CD14-positive monocyte (primary cell): ENCODE measurements around the gene HSPA12B. TPM values are rescaled to one million over a fixed set of nuclear protein-coding genes. Genes with fewer than 3 reads are reported as not detected.

Experiments used
- DNase-seq, 3 donors: peaks; one replicate each; pipeline ENCODE4 v3.0.0-alpha.2; 2011 to 2022
- H2AFZ ChIP-seq: 2 replicates; pipeline ENCODE4 v1.6.0; 2012; ENCODE audit warnings: mild to moderate bottlenecking, low read depth, low read length, inconsistent platforms; ENCODE audit not compliant: insufficient read depth, poor library complexity, severe bottlenecking
- H3K27ac ChIP-seq, 2 donors: 1 replicate in 1 of 2; 2 replicates in 1 of 2; pipeline ENCODE4 v1.5.1; 2012 to 2013; ENCODE audit warnings: low read length in 2 of 2, control low read depth in 1 of 2, inconsistent platforms in 1 of 2, low read depth in 1 of 2, mild to moderate bottlenecking in 1 of 2
- H3K27me3 ChIP-seq, 2 donors: one replicate each; pipeline versions ENCODE4 v1.6.0 to v1.6.1; 2011 to 2013; ENCODE audit warnings: low read length in 2 of 2; ENCODE audit not compliant: control insufficient read depth in 2 of 2, insufficient read depth in 2 of 2
- H3K36me3 ChIP-seq, 2 donors: replicated peaks in 1 of 2; 1 replicate in 1 of 2; 2 replicates in 1 of 2; pipeline versions ENCODE4 v1.5.1 to v1.6.1; 2012 to 2013; ENCODE audit warnings: low read length in 2 of 2, control low read depth in 1 of 2, inconsistent platforms in 1 of 2, mild to moderate bottlenecking in 1 of 2; ENCODE audit not compliant: insufficient read depth in 2 of 2, control insufficient read depth in 1 of 2
- H3K4me1 ChIP-seq, 2 donors: 1 replicate in 1 of 2; 2 replicates in 1 of 2; pipeline versions ENCODE4 v1.5.1 to v1.6.1; 2012 to 2013; ENCODE audit warnings: low read length in 2 of 2, control low read depth in 1 of 2, inconsistent platforms in 1 of 2, mild to moderate bottlenecking in 1 of 2, moderate library complexity in 1 of 2; ENCODE audit not compliant: insufficient read depth in 2 of 2, control insufficient read depth in 1 of 2
- H3K4me2 ChIP-seq: replicated peaks from 2 replicates; pipeline ENCODE3; 2012; ENCODE audit warnings: low read length, moderate library complexity, mild to moderate bottlenecking; ENCODE audit not compliant: poor library complexity, severe bottlenecking; ENCODE audit errors: extremely low read depth
- H3K4me3 ChIP-seq, 3 experiments: fragments of 200-600 bp in 1 of 3; sonication (generic) in 1 of 3; replicated peaks in 1 of 3; 1 replicate in 2 of 3; 2 replicates in 1 of 3; pipeline ENCODE4 v1.5.1; 2011 to 2013; ENCODE audit warnings: low read length in 3 of 3, mild to moderate bottlenecking in 3 of 3, control low read depth in 2 of 3, low read depth in 2 of 3, inconsistent platforms in 1 of 3, moderate library complexity in 1 of 3
- H3K79me2 ChIP-seq: 2 replicates; pipeline ENCODE4 v1.6.0; 2012; ENCODE audit warnings: mild to moderate bottlenecking, control low read depth, inconsistent platforms, low read length, moderate library complexity; ENCODE audit not compliant: insufficient read depth
- H3K9ac ChIP-seq: 2 replicates; pipeline ENCODE4 v1.6.0; 2017; ENCODE audit warnings: low read length, mild to moderate bottlenecking; ENCODE audit not compliant: insufficient read depth, poor library complexity, severe bottlenecking
- H3K9me3 ChIP-seq, 2 donors: replicated peaks in 1 of 2; 1 replicate in 1 of 2; 2 replicates in 1 of 2; pipeline versions ENCODE4 v1.5.1 to v1.6.1; 2012 to 2013; ENCODE audit warnings: low read length in 2 of 2, control low read depth in 1 of 2; ENCODE audit not compliant: control insufficient read depth in 1 of 2, insufficient read depth in 1 of 2
- H4K20me1 ChIP-seq: 2 replicates; pipeline ENCODE4 v1.6.0; 2012; ENCODE audit warnings: mild to moderate bottlenecking, low read length, control low read depth, moderate library complexity; ENCODE audit not compliant: insufficient read depth
- H3K27ac Mint-ChIP-seq, 7 donors: one replicate each; pipeline ENCODE4 v1.8.0; 2020; ENCODE audit warnings: mild to moderate bottlenecking in 7 of 7, mixed read lengths in 7 of 7, moderate library complexity in 6 of 7, inconsistent platforms in 2 of 7
- H3K27me3 Mint-ChIP-seq, 3 donors: one replicate each; pipeline ENCODE4 v1.8.0; 2021 to 2022; ENCODE audit warnings: low read depth in 3 of 3, mild to moderate bottlenecking in 3 of 3, mixed read lengths in 3 of 3, moderate library complexity in 3 of 3, inconsistent platforms in 1 of 3
- H3K36me3 Mint-ChIP-seq, 2 donors: one replicate each; pipeline ENCODE4 v1.8.0; 2020; ENCODE audit warnings: mixed read lengths in 2 of 2, inconsistent platforms in 1 of 2, mild to moderate bottlenecking in 1 of 2
- H3K4me1 Mint-ChIP-seq: one replicate; pipeline ENCODE4 v1.8.0; 2020; ENCODE audit warnings: mild to moderate bottlenecking, mixed read lengths
- H3K4me3 Mint-ChIP-seq, 2 donors: one replicate each; pipeline ENCODE4 v1.8.0; 2020; ENCODE audit warnings: mild to moderate bottlenecking in 2 of 2, mixed read lengths in 2 of 2, moderate library complexity in 1 of 2
- H3K9me3 Mint-ChIP-seq, 7 donors: one replicate each; pipeline ENCODE4 v1.8.0; 2020 to 2022; ENCODE audit warnings: mixed read lengths in 7 of 7, mild to moderate bottlenecking in 6 of 7, moderate library complexity in 6 of 7, inconsistent platforms in 2 of 7
- CTCF ChIP-seq: fragments of 200-600 bp; IDR thresholded peaks from one replicate; pipeline ENCODE4 v1.8.0; 2022; ENCODE audit warnings: antibody characterized with exemption, mild to moderate bottlenecking
- WGBS: methylation state at CpG from one replicate; pipeline ENCODE4 v1.1.5; 2013; ENCODE audit warnings: missing lambda C conversion rate; ENCODE audit not compliant: insufficient coverage; 5-methylcytosine and 5-hydroxymethylcytosine counted together
- intact Hi-C, 2 donors: fragments of 100-400 bp; cut with micrococcal nuclease; formaldehyde crosslinking; loops; one replicate each; pipeline versions ENCODE4 v1.15.0 to v1.15.1; 2023
- polyA plus RNA-seq, 3 donors: library from polyadenylated mRNA; depleted of rRNA in 1 of 3; unstranded in 2 of 3; stranded (reverse) in 1 of 3; fragments of 300-500 nt in 2 of 3; fragments of >200 nt in 1 of 3; fragmentation: Illumina TruSeq in 2 of 3; gene quantifications; 1 replicate in 2 of 3; 2 replicates in 1 of 3; pipeline ENCODE4 v1.2.3, GENCODE V29; 2012 to 2021

Gene HSPA12B
- polyA plus RNA-seq, 3 donors = not detected

DNA sequence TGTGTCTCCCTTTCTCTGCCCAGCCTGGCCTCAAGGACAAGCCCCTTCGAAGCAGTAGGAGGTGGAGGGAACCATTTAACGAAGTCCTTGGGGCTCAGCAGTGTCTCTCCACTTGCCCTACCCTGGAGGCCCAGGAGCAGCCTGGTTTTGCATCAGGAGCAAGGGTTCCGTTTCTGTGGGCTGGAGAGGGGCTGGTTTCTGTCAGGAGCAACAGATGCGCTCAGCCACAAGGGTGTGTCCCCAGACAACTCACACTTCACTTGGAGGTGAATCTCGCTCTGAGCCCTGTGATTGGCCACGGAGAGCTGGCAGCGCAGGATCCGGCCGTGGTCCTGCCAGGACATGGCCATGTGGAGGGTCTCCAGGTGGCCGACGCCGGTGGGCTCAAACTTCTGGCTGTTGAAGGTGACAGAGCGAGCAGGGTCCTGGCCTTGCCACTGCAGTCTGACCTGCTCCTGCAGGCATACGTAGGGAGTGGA lies 27.0 kb upstream of the HSPA12B start:
- no peak overlapping the region for H3K4me2 ChIP-seq
- no peak overlapping the region for H2AFZ ChIP-seq
- no peaks in the 10 kb centered on the region for H3K27me3 ChIP-seq
- peaks cover 6 to 12% of the 10 kb centered on the region in 2 donors for H3K4me1 ChIP-seq
- no peak overlapping the region for H3K27ac Mint-ChIP-seq
- H3K27me3 Mint-ChIP-seq = peaks cover 0 to 10% (median 2%) of the 10 kb centered on the region in 3 donors
- H3K36me3 ChIP-seq = peaks cover 2 to 32% of the 10 kb centered on the region in 2 donors
- no peaks in the 10 kb centered on the region for H3K9me3 ChIP-seq
- no peak overlapping the region for H3K27ac ChIP-seq
- peaks cover 0 to 3% (median 0%) of the 10 kb centered on the region in 7 donors for H3K9me3 Mint-ChIP-seq
- no peaks in the 10 kb centered on the region for H3K79me2 ChIP-seq
- H3K4me3 ChIP-seq = no peak overlapping the region
- H3K36me3 Mint-ChIP-seq = peaks cover 3 to 17% of the 10 kb centered on the region in 2 donors
- peaks cover 10% of the 10 kb centered on the region for H3K4me1 Mint-ChIP-seq
- intact Hi-C loops = no loop called here
- 84% methylated on average over 12 of the region's 14 CpGs for WGBS
- no peak overlapping the region for H3K4me3 Mint-ChIP-seq
- no peak for DNase-seq
- no peak overlapping the region for H3K9ac ChIP-seq
- TF ChIP-seq CTCF = no peak
- no peaks in the 10 kb centered on the region for H4K20me1 ChIP-seq

- Histone ChIP-seq H4K20me1 (no peaks in the 10 kb centered on the region), H3K4me1 (peaks cover 12 to 19% of the 10 kb centered on the region in 2 donors), H3K27ac (no peak overlapping the region), H3K4me3 (no peak overlapping the region), H3K27me3 (no peaks in the 10 kb centered on the region), H3K79me2 (no peaks in the 10 kb centered on the region), H3K4me2 (no peak overlapping the region), H3K9ac (no peak overlapping the region), H3K9me3 (no peaks in the 10 kb centered on the region), H2AFZ (no peak overlapping the region), H3K36me3 (peaks cover 2 to 29% of the 10 kb centered on the region in 2 donors)
- H3K4me1 Mint-ChIP-seq = peaks cover 17% of the 10 kb centered on the region
- peaks cover 3 to 17% of the 10 kb centered on the region in 2 donors for H3K36me3 Mint-ChIP-seq
- no peak overlapping the region for H3K27ac Mint-ChIP-seq
- peaks cover 0 to 3% (median 0%) of the 10 kb centered on the region in 7 donors for H3K9me3 Mint-ChIP-seq
- no peak for TF ChIP-seq CTCF
- WGBS = 95% methylated on average over 26 of the region's 31 CpGs
- DNase-seq = no peak
- H3K27me3 Mint-ChIP-seq = peaks cover 0 to 10% (median 2%) of the 10 kb centered on the region in 3 donors
- no peak overlapping the region for H3K4me3 Mint-ChIP-seq
- intact Hi-C loops = no loop called here
Measured at GRCh38 chr20:3705970-3706739, 26.3 kb upstream of the HSPA12B start.
